Panc1 (cell line): ENCODE measurements around the gene FAM227B. TPM values are rescaled to one million over a fixed set of nuclear protein-coding genes. Genes with fewer than 3 reads are reported as not detected.
A peak's percentile ranks its signal among the peaks of the same experiment; 100 is the strongest.
"Not testable (repeated sequence)": the region's sequence is repeated elsewhere in the genome, so short reads cannot be mapped to it uniquely, and the experiment has no call there.

Experiments
- ATAC-seq: fragments of 200-7000 bp; cut with Tn5 transposase; 2 replicates; pipeline ENCODE4 v1.9.1; 2020; ENCODE audit warnings: mild to moderate bottlenecking, moderate library complexity
- BruUV-seq: library from RNA; stranded (reverse); fragments of 400-500 nt; replicated peaks from 2 replicates; lab custom pipeline; 2021; lab: Mats Ljungman, UMichigan
- CTCF ChIA-PET: fragments of 300-600 bp; sonication (Branson Sonifier 250); formaldehyde crosslinking; loops from one replicate; lab custom pipeline; 2022; ENCODE audit warnings: antibody characterized with exemption; lab: Charles Lee
- POLR2A ChIA-PET: fragments of 300-600 bp; sonication (Branson Sonifier 250); formaldehyde crosslinking; loops from one replicate; lab custom pipeline; 2022; ENCODE audit warnings: antibody characterized with exemption; lab: Charles Lee
- DNase-seq: peaks from one replicate; pipeline ENCODE4 v3.0.0-alpha.2; 2010; ENCODE audit warnings: low read depth, low spot score
- H3K27ac ChIP-seq: 2 replicates; pipeline ENCODE4 v1.5.1; 2011; ENCODE audit warnings: mild to moderate bottlenecking, low read length, inconsistent platforms
- H3K27me3 ChIP-seq: fragments of 200-500 bp; sonication (Bioruptor generic); 2 replicates; pipeline ENCODE4 v1.6.0; 2014; ENCODE audit warnings: low read length, inconsistent platforms; ENCODE audit not compliant: control insufficient read depth, insufficient read depth
- H3K36me3 ChIP-seq: fragments of 200-500 bp; sonication (Bioruptor generic); 2 replicates; pipeline ENCODE4 v1.5.1; 2014; ENCODE audit warnings: inconsistent platforms, mild to moderate bottlenecking, low read length, moderate library complexity; ENCODE audit not compliant: control insufficient read depth, insufficient read depth
- H3K4me1 ChIP-seq: 2 replicates; pipeline ENCODE4 v1.5.1; 2011; ENCODE audit warnings: inconsistent platforms, mild to moderate bottlenecking, low read length, moderate library complexity; ENCODE audit not compliant: control insufficient read depth, insufficient read depth
- H3K4me3 ChIP-seq, 2 experiments: 2 replicates each; pipeline ENCODE4 v1.5.1; 2011 to 2012; ENCODE audit warnings: low read depth in 2 of 2, low read length in 2 of 2, mild to moderate bottlenecking in 2 of 2, inconsistent platforms in 1 of 2, moderate library complexity in 1 of 2
- H3K9me3 ChIP-seq: fragments of 200-500 bp; sonication (Bioruptor generic); 2 replicates; pipeline ENCODE4 v1.5.1; 2014; ENCODE audit warnings: low read depth, mild to moderate bottlenecking, inconsistent platforms, low read length, moderate library complexity; ENCODE audit not compliant: control insufficient read depth, insufficient read depth
- POLR2AphosphoS5 ChIP-seq: IDR thresholded peaks from 2 replicates; pipeline ENCODE4 v1.6.1; 2012; ENCODE audit warnings: mild to moderate bottlenecking, low read depth, low read length, moderate library complexity
- SIN3A ChIP-seq: IDR thresholded peaks from 2 replicates; pipeline ENCODE4 v1.6.1; 2012; ENCODE audit warnings: low read depth, mild to moderate bottlenecking, low read length, moderate library complexity, borderline replicate concordance; ENCODE audit not compliant: insufficient read depth
- TCF7L2 ChIP-seq: IDR thresholded peaks from 2 replicates; pipeline ENCODE4 v1.6.1; 2011; ENCODE audit warnings: mild to moderate bottlenecking, low read depth, low read length, inconsistent platforms
- in situ Hi-C: cut with HindIII; loops from 2 replicates; pipeline ENCODE4 v1.10.0; 2016; ENCODE audit warnings: low sequenced_read_pairs, low pct_unique_long_range_greater_than_20kb
- intact Hi-C: fragments of 100-400 bp; cut with micrococcal nuclease; formaldehyde crosslinking; loops from one replicate; pipeline ENCODE4 v1.10.0; 2022; ENCODE audit not compliant: unreplicated experiment
- total RNA-seq: library from RNA; stranded (reverse); gene quantifications from one replicate; pipeline ENCODE4 v1.2.1, GENCODE V29; 2021; ENCODE audit not compliant: unreplicated experiment
- TF ChIP-seq, protein P1 (sequence below), 2 experiments: IDR thresholded peaks; 2 replicates each; pipeline ENCODE4 v1.6.1; 2011 to 2012; ENCODE audit warnings: low read depth in 2 of 2, control low read depth in 1 of 2, low read length in 1 of 2, mild to moderate bottlenecking in 1 of 2, moderate library complexity in 1 of 2; ENCODE audit not compliant: insufficient read depth in 1 of 2
- TF ChIP-seq, protein P2 (sequence below): fragments of 450-650 bp; IDR thresholded peaks from 2 replicates; pipeline ENCODE4 v1.5.1; 2017; ENCODE audit warnings: mild to moderate bottlenecking

FAM227B gene
- total RNA-seq, 1 experiment from 2014 or later, result 1.2 TPM

DNA sequence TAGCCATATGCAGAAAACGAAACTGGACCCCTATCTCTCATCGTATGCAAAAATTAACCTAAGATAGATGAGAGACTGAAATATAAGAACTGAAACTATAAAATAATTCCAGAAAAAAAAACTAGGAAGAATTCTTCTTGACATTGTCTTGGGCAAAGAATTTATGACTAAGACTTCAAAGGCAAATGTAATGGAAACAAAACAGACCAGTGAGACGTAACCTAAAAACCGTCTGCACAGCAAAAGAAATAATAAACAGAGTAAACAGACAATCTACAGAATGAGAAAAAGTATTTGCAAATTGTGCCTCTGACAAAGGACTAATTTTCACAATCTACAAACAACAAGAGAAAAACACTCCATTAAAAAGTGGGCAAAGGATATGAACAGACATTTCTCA, 92.3 kb downstream of the FAM227B start:
- ATAC-seq (no peak), DNase-seq (no peak)
- TF ChIP-seq TCF7L2, result no peak
- no peak for TF ChIP-seq POLR2AphosphoS5
- no peak for TF ChIP-seq SIN3A
- TF ChIP-seq, protein P1, sequence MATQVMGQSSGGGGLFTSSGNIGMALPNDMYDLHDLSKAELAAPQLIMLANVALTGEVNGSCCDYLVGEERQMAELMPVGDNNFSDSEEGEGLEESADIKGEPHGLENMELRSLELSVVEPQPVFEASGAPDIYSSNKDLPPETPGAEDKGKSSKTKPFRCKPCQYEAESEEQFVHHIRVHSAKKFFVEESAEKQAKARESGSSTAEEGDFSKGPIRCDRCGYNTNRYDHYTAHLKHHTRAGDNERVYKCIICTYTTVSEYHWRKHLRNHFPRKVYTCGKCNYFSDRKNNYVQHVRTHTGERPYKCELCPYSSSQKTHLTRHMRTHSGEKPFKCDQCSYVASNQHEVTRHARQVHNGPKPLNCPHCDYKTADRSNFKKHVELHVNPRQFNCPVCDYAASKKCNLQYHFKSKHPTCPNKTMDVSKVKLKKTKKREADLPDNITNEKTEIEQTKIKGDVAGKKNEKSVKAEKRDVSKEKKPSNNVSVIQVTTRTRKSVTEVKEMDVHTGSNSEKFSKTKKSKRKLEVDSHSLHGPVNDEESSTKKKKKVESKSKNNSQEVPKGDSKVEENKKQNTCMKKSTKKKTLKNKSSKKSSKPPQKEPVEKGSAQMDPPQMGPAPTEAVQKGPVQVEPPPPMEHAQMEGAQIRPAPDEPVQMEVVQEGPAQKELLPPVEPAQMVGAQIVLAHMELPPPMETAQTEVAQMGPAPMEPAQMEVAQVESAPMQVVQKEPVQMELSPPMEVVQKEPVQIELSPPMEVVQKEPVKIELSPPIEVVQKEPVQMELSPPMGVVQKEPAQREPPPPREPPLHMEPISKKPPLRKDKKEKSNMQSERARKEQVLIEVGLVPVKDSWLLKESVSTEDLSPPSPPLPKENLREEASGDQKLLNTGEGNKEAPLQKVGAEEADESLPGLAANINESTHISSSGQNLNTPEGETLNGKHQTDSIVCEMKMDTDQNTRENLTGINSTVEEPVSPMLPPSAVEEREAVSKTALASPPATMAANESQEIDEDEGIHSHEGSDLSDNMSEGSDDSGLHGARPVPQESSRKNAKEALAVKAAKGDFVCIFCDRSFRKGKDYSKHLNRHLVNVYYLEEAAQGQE (IDR thresholded peaks at IDR 0.05; ENCODE audit: insufficient read depth in 1 of 2, low read depth in 2 of 2, low read length in 1 of 2), result no peak
- TF ChIP-seq, protein P2, sequence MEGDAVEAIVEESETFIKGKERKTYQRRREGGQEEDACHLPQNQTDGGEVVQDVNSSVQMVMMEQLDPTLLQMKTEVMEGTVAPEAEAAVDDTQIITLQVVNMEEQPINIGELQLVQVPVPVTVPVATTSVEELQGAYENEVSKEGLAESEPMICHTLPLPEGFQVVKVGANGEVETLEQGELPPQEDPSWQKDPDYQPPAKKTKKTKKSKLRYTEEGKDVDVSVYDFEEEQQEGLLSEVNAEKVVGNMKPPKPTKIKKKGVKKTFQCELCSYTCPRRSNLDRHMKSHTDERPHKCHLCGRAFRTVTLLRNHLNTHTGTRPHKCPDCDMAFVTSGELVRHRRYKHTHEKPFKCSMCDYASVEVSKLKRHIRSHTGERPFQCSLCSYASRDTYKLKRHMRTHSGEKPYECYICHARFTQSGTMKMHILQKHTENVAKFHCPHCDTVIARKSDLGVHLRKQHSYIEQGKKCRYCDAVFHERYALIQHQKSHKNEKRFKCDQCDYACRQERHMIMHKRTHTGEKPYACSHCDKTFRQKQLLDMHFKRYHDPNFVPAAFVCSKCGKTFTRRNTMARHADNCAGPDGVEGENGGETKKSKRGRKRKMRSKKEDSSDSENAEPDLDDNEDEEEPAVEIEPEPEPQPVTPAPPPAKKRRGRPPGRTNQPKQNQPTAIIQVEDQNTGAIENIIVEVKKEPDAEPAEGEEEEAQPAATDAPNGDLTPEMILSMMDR, result no peak
- intact Hi-C loops (loop anchor here (10.0 kb wide), 1 partner anchor 273 kb away; no protein-coding TSS in a partner anchor), in situ Hi-C loops (no loop called here)
- no peaks in the 10 kb centered on the region; the same call in 1 of the 2 replicates for H3K9me3 ChIP-seq
- CTCF ChIA-PET, result no interaction called here
- H3K36me3 ChIP-seq, result no peaks in the 10 kb centered on the region
- H3K4me3 ChIP-seq, result no peak overlapping the region
- no peaks in the 10 kb centered on the region for H3K27me3 ChIP-seq
- H3K4me1 ChIP-seq, result no peaks in the 10 kb centered on the region
- no peak overlapping the region for H3K27ac ChIP-seq
- POLR2A ChIA-PET, result no interaction called here
- no TSS peak for BruUV-seq

DNA sequence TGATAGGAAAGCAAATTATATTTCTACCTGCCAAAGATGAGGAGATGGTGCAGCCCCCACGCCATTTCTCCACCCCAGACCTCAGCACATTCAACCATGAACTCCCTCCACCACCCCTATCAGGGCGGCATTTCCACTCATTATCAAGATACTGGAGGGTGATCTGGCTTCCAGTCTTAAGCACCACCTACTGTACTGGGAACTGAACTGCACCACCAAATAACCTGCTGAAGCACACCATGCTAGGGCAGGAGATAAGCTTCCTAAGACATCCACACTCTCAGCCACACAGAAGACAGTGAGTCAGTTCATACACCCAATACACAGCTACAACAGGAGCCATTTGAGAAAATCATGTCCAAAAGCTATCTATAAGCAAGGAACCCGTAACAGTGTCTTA, 98.8 kb downstream of the FAM227B start:
- ATAC-seq (no peak), DNase-seq (no peak)
- in situ Hi-C loops, result no loop called here

DNA sequence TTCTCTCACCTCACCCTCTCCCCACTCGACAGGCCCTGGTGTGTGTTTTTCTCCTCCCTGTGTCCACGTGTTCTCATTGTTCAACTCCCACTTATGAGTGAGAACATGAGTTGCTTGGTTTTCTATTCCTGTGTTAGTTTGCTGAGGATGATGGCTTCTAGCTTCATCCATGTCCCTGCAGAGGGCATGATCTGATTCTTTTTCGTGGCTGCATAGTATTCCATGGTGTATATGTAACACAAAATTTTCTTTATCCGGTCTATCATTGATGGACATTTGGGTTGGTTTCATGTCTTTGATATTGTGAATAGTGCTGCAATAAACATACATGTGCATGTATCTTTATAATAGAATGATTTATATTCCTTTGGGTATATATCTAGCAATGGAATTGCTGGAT, 107.9 kb downstream of the FAM227B start:
- BruUV-seq, H3K27me3 ChIP-seq, POLR2A ChIA-PET, CTCF ChIA-PET, H3K4me1 ChIP-seq, H3K27ac ChIP-seq, DNase-seq, H3K36me3 ChIP-seq, H3K4me3 ChIP-seq, ATAC-seq, in situ Hi-C loops, H3K9me3 ChIP-seq, intact Hi-C loops: not testable (repeated sequence)

More for the DNA sequence above, 98.8 kb downstream of the FAM227B start:
- H3K27ac ChIP-seq, result no peak overlapping the region
- TF ChIP-seq, protein P1 (IDR thresholded peaks at IDR 0.05; ENCODE audit: insufficient read depth in 1 of 2, low read depth in 2 of 2, low read length in 1 of 2), result no peak
- TF ChIP-seq, protein P2, result peak; percentile 13; the same call in 1 of the 2 replicates
- H3K27me3 ChIP-seq, result no peaks in the 10 kb centered on the region
- H3K4me1 ChIP-seq, result no peaks in the 10 kb centered on the region
- no TSS peak for BruUV-seq
- no peaks in the 10 kb centered on the region for H3K9me3 ChIP-seq
- intact Hi-C loops, result loop anchor here (10.0 kb wide), 1 partner anchor 267 kb away; no protein-coding TSS in a partner anchor
- ChIA-PET POLR2A (no interaction called here), CTCF (no interaction called here)
- no peaks in the 10 kb centered on the region for H3K36me3 ChIP-seq
- no peak overlapping the region for H3K4me3 ChIP-seq
